ENCODE measurements around the gene XPO1.
"Not testable (repeated sequence)": the region's sequence is repeated elsewhere in the genome, so short reads cannot be mapped to it uniquely, and the experiment has no call there.

XPO1 gene

GRCh38 chr2:61450144-61450543, 88.0 kb downstream of the XPO1 start:
- Histone ChIP-seq H3K4me2 (ENCODE audit: low read length) (peak overlapping the region; percentile 99), H4K20me1 (ENCODE audit: control insufficient read depth, insufficient read depth, low read depth, low read length) (peaks cover 2% of the 10 kb centered on the region; the same call in 1 of the 2 replicates), H3K9me2 (replicated peaks; ENCODE audit: control insufficient read depth, low read length) (no peaks in the 10 kb centered on the region), H3K27me3 (ENCODE audit: control insufficient read depth, low read length) (no peaks in the 10 kb centered on the region), H3K9me3 (ENCODE audit: control insufficient read depth, insufficient read depth, low read length) (no peaks in the 10 kb centered on the region), H3F3A (ENCODE audit: control insufficient read depth, insufficient read depth) (peaks cover 40% of the 10 kb centered on the region), H3K4me3 (ENCODE audit: low read length) (peak overlapping the region; percentile 33), H3K27ac (ENCODE audit: low read depth, low read length) (peak overlapping the region; percentile 99), H3K4me1 (ENCODE audit: control insufficient read depth, low read length) (peaks cover 96% of the 10 kb centered on the region), H3K36me3 (ENCODE audit: control insufficient read depth, low read length) (peaks cover 17% of the 10 kb centered on the region; the same call in 1 of the 2 replicates), H3K79me2 (ENCODE audit: control insufficient read depth, low read length) (peaks cover 100% of the 10 kb centered on the region)
- TF ChIP-seq EZH2phosphoT487 (IDR thresholded peaks at IDR 0.05; ENCODE audit: borderline replicate concordance, low read length) (no peak), CTCF (IDR thresholded peaks at IDR 0.05; ENCODE audit: low read depth, low read length, poor library complexity, severe bottlenecking) (no peak)

- Histone ChIP-seq H3K4me1 (ENCODE audit: control insufficient read depth, low read length) (peaks cover 96% of the 10 kb centered on the region), H3K4me2 (ENCODE audit: low read length) (peak overlapping the region; percentile 99), H3K9me3 (ENCODE audit: control insufficient read depth, insufficient read depth, low read length) (no peaks in the 10 kb centered on the region), H3K9me2 (replicated peaks; ENCODE audit: control insufficient read depth, low read length) (no peaks in the 10 kb centered on the region), H3K36me3 (ENCODE audit: control insufficient read depth, low read length) (peaks cover 12% of the 10 kb centered on the region; the same call in 1 of the 2 replicates), H3K4me3 (ENCODE audit: low read length) (peak overlapping the region; percentile 25), H4K20me1 (ENCODE audit: control insufficient read depth, insufficient read depth, low read depth, low read length) (no peaks in the 10 kb centered on the region), H3K27ac (ENCODE audit: low read depth, low read length) (peak overlapping the region; percentile 99), H3F3A (ENCODE audit: control insufficient read depth, insufficient read depth) (peaks cover 59% of the 10 kb centered on the region), H3K27me3 (ENCODE audit: control insufficient read depth, low read length) (no peaks in the 10 kb centered on the region), H3K79me2 (ENCODE audit: control insufficient read depth, low read length) (peaks cover 98% of the 10 kb centered on the region)
- TF ChIP-seq EZH2phosphoT487 (IDR thresholded peaks at IDR 0.05; ENCODE audit: borderline replicate concordance, low read length) (no peak), CTCF (IDR thresholded peaks at IDR 0.05; ENCODE audit: low read depth, low read length, poor library complexity, severe bottlenecking) (no peak)
These were observed 89.9 kb downstream of the XPO1 start for GRCh38 chr2:61448229-61448628.

- H4K20me1 ChIP-seq (ENCODE audit: control insufficient read depth, insufficient read depth, low read depth, low read length), result not testable (repeated sequence)
- H3K27ac ChIP-seq (ENCODE audit: low read depth, low read length), result peak overlapping the region; percentile 99
These were observed 91.2 kb downstream of the XPO1 start for GRCh38 chr2:61446971-61447370.

GRCh38 chr2:61443342-61444041, 94.7 kb downstream of the XPO1 start:
- H4K20me1 ChIP-seq (ENCODE audit: control insufficient read depth, insufficient read depth, low read depth, low read length), result no peaks in the 10 kb centered on the region
- H3K4me2 ChIP-seq (ENCODE audit: low read length), result peak overlapping the region; percentile 99

More at GRCh38 chr2:61446971-61447370, 91.2 kb downstream of the XPO1 start:
- H3K4me3 ChIP-seq (ENCODE audit: low read length), result peak overlapping the region; percentile 25
- H3K4me2 ChIP-seq (ENCODE audit: low read length), result peak overlapping the region; percentile 99
- peaks cover 98% of the 10 kb centered on the region for H3K4me1 ChIP-seq (ENCODE audit: control insufficient read depth, low read length)
- H3K9me2 ChIP-seq (replicated peaks; ENCODE audit: control insufficient read depth, low read length); H3K9me3 ChIP-seq (ENCODE audit: control insufficient read depth, insufficient read depth, low read length); H3K27me3 ChIP-seq (ENCODE audit: control insufficient read depth, low read length): not testable (repeated sequence)
- H3F3A ChIP-seq (ENCODE audit: control insufficient read depth, insufficient read depth), result peaks cover 72% of the 10 kb centered on the region
- H3K79me2 ChIP-seq (ENCODE audit: control insufficient read depth, low read length), result peaks cover 98% of the 10 kb centered on the region
- peaks cover 17% of the 10 kb centered on the region; the same call in 1 of the 2 replicates for H3K36me3 ChIP-seq (ENCODE audit: control insufficient read depth, low read length)

More at GRCh38 chr2:61443342-61444041, 94.7 kb downstream of the XPO1 start:
- peaks cover 14% of the 10 kb centered on the region for H3K36me3 ChIP-seq (ENCODE audit: control insufficient read depth, low read length)
- peak overlapping the region; percentile 99 for H3K27ac ChIP-seq (ENCODE audit: low read depth, low read length)
- peaks cover 65% of the 10 kb centered on the region for H3F3A ChIP-seq (ENCODE audit: control insufficient read depth, insufficient read depth)
- H3K4me3 ChIP-seq (ENCODE audit: low read length), result peak overlapping the region; percentile 78
- TF ChIP-seq CTCF (IDR thresholded peaks at IDR 0.05; ENCODE audit: low read depth, low read length, poor library complexity, severe bottlenecking), result no peak
- no peak for TF ChIP-seq EZH2phosphoT487 (IDR thresholded peaks at IDR 0.05; ENCODE audit: borderline replicate concordance, low read length)
- no peaks in the 10 kb centered on the region for H3K27me3 ChIP-seq (ENCODE audit: control insufficient read depth, low read length)
- H3K9me2 ChIP-seq (replicated peaks; ENCODE audit: control insufficient read depth, low read length), result no peaks in the 10 kb centered on the region
- no peaks in the 10 kb centered on the region for H3K9me3 ChIP-seq (ENCODE audit: control insufficient read depth, insufficient read depth, low read length)
- peaks cover 100% of the 10 kb centered on the region for H3K4me1 ChIP-seq (ENCODE audit: control insufficient read depth, low read length)
- H3K79me2 ChIP-seq (ENCODE audit: control insufficient read depth, low read length), result peaks cover 98% of the 10 kb centered on the region
